Memory B cell (primary cell): ENCODE results near the gene CD81.

ENCODE experiments used
- ATAC-seq: fragments of 150-1000 bp; cut with Tn5 transposase; 2 replicates; pipeline ENCODE4 v1.10.0; 2021; ENCODE audit warnings: low read depth, mild to moderate bottlenecking, moderate library complexity
- DNase-seq, 2 donors: peaks; one replicate each; pipeline ENCODE4 v3.0.0; 2022; ENCODE audit warnings: low spot score in 2 of 2
- H3K27ac Mint-ChIP-seq: one replicate; pipeline ENCODE4 v1.8.0; 2022; ENCODE audit warnings: mild to moderate bottlenecking, moderate library complexity, mixed read lengths
- H3K27me3 Mint-ChIP-seq: one replicate; pipeline ENCODE4 v1.8.0; 2022; ENCODE audit warnings: mixed read lengths
- H3K36me3 Mint-ChIP-seq: one replicate; pipeline ENCODE4 v1.8.0; 2022; ENCODE audit warnings: mild to moderate bottlenecking, mixed read lengths
- H3K4me1 Mint-ChIP-seq: one replicate; pipeline ENCODE4 v1.8.0; 2022; ENCODE audit warnings: mixed read lengths
- H3K4me3 Mint-ChIP-seq: one replicate; pipeline ENCODE4 v1.8.0; 2022; ENCODE audit warnings: mild to moderate bottlenecking, moderate library complexity, mixed read lengths
- H3K9me3 Mint-ChIP-seq: one replicate; pipeline ENCODE4 v1.8.0; 2022; ENCODE audit warnings: mixed read lengths

CD81 gene

DNA sequence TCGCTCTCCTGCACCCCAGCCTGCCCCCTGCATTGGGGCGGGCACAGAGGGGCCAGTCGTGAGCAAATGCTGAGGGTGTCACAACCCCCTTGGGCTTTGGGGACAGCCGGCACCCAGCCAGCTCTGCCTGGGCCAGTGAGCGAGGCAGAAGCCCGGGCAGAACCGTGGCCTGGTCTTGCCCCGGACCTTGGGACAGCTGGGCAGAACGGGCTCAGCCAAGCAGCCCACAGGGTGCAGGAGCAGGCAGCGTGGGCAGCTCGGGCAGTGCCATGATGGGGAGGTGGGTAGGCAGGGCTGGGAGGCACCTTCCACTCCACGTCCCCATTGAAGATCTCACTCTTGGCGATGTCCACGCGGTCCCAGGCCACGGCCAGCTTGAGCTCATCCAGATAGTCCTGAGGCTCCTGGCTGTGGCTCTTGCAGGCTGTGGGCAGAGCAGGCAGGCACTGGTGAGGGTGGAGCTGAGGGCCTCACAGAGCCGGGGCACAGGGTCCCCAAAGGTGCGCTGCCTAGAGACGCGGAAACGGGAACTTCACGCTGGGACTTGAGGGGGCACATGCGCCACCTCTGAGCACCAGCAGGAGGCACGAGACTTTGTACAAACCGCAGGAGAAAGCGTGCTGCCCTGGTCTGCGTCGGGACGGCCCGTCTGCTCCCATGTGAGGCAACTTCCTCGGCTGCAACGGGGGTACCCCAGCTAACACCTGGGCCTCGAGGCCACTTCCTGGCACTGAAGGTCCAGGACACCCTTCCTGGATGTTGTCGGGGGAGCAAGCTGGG is 38.7 kb downstream of the CD81 start:
- DNase-seq: no peak
- no peaks in the 10 kb centered on the region for H3K36me3 Mint-ChIP-seq
- H3K27ac Mint-ChIP-seq: no peak overlapping the region

GRCh38 chr11:2416765-2417164 is 39.7 kb downstream of the CD81 start:
- Mint-ChIP-seq H3K27ac (no peak overlapping the region), H3K27me3 (peaks cover 2% of the 10 kb centered on the region)

More for the DNA sequence above, 38.7 kb downstream of the CD81 start:
- no peak for ATAC-seq
- Mint-ChIP-seq H3K4me3 (no peak overlapping the region), H3K27me3 (peaks cover 4% of the 10 kb centered on the region), H3K4me1 (peaks cover 2% of the 10 kb centered on the region), H3K9me3 (no peaks in the 10 kb centered on the region)

GRCh38 chr11:2417856-2418692 is 41.0 kb downstream of the CD81 start:
- DNase-seq: no peak
- Mint-ChIP-seq H3K4me1 (peaks cover 2% of the 10 kb centered on the region), H3K27ac (no peak overlapping the region), H3K4me3 (no peak overlapping the region), H3K27me3 (peaks cover 3% of the 10 kb centered on the region), H3K36me3 (no peaks in the 10 kb centered on the region), H3K9me3 (no peaks in the 10 kb centered on the region)
- no peak for ATAC-seq

More at GRCh38 chr11:2416765-2417164, 39.7 kb downstream of the CD81 start:
- Mint-ChIP-seq H3K4me1 (peaks cover 2% of the 10 kb centered on the region), H3K9me3 (no peaks in the 10 kb centered on the region), H3K4me3 (no peak overlapping the region), H3K36me3 (no peaks in the 10 kb centered on the region)
- ATAC-seq: no peak
- DNase-seq: no peak

DNA sequence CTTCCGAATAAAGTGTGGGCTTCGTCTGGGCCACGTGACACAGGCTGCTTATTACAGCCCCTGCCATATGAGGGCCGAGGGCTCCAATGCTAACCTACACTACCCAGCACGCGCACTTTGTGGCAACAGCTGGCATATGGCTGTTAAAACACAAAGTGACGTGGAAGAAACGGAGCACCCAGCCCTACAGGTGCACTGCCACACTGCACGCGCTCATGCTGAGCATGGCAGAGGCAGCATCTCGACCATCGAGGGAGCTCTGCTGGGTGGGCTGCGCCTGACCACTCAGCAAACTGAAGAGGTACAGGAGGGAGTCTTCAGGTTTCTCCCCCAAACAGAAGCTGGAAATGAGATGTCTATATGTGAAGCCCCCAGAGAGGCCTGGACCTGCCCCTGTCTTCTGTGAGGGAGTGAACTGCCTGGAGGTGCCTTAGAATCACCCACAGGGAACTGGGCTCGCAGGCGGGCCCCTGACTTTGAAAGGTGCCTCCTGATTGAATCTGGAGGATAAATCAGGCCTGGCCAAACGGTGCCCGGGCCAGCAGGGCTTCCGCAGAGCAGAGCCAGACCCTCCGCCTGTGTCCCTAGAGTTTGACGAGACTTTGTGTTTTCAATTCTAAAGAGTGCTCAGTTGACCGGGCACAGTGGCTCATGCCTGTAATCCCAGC is 41.7 kb downstream of the CD81 start:
- H3K36me3 Mint-ChIP-seq: no peaks in the 10 kb centered on the region
- H3K27me3 Mint-ChIP-seq: peaks cover 5% of the 10 kb centered on the region
- H3K4me3 Mint-ChIP-seq: no peak overlapping the region
- no peak for ATAC-seq
- no peak overlapping the region for H3K27ac Mint-ChIP-seq
- H3K9me3 Mint-ChIP-seq: no peaks in the 10 kb centered on the region
- H3K4me1 Mint-ChIP-seq: peaks cover 2% of the 10 kb centered on the region
- DNase-seq: no peak

DNA sequence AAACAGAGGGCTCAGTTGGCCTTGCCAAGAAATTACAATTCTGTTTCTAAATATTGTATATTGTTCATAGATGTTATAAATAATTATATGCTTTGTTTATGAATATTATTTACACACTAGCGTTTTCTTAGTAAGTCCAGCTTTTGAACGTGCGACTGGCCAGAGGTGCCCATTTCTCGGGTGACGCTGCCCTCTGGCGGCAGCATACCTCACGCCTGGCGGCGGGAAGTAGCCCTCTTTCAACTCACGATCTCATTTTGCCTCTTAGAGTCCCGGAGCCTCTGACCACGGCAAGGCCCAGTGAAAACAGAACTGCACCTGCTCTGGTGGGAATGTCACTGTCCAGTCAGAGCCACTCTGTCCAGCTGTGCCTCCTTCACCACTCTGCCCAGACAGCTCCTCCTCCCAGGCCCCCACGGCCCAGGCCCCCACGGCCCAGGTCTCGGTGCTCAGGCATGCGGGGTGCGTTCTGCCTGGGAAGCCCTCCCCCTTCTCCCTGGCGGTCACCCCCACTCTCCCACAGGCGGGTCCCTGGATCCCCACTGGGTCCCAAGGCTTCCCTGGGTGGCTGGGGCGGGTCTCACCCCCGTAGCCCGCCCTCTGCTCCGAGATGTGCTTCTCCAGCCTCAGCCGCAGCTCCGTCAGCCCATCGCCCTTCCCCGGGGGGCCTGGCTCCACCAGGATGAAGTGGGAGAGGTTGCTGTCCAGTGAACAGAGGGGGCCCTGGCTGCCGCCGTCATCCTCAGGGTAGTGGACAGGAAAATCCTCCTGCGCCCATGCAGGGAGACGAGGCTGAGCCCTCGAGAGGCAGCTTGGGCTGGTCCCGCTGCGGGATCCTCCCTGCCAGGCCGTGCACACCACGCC is 42.8 kb downstream of the CD81 start:
- peaks cover 2% of the 10 kb centered on the region for H3K4me1 Mint-ChIP-seq
- DNase-seq: peak; percentile 56 to 71
- no peaks in the 10 kb centered on the region for H3K36me3 Mint-ChIP-seq
- peaks cover 5% of the 10 kb centered on the region for H3K27me3 Mint-ChIP-seq
- H3K9me3 Mint-ChIP-seq: no peaks in the 10 kb centered on the region
- no peak overlapping the region for H3K4me3 Mint-ChIP-seq
- H3K27ac Mint-ChIP-seq: no peak overlapping the region
- peak; percentile 54 for ATAC-seq

DNA sequence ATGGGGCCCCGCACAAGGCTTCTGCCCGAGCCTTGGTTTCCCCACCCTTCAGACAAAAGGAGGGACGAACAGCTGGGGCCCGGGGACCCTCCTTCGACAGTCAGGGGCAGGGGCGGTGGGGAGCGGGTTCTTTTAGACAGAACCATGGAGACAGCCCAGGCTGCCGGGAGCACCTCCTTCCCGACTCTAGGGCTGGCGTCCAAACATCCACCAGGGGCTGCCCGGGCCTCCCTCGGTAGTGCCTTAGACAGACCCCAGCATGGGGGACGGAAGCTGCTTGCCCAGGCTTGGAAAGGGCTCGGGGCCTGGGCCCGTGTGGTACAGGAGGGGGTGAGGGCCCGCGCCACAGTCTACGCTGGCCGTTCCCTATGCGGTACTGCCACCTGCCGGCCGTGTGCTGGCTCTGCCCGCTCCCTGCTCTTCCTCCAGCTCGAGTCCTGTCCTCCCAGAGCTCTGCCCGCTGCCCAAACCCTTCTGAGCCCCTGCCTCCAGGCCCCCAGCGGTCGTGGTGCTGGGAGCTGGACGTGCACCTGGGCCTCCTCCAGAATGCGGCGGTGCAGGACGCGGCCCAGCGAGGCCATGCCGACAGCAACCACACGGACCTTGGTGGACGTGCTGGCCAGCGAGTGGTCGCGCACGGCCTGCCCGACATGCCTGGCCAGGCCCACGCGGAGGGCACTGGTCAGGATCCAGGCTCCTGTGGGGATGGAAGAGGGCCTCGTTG is 43.6 kb downstream of the CD81 start:
- peaks cover 3% of the 10 kb centered on the region for H3K27me3 Mint-ChIP-seq

GRCh38 chr11:2421226-2421994 is 44.3 kb downstream of the CD81 start:
- DNase-seq (no peak), ATAC-seq (no peak)
- Mint-ChIP-seq H3K36me3 (no peaks in the 10 kb centered on the region), H3K4me3 (no peak overlapping the region), H3K4me1 (no peaks in the 10 kb centered on the region), H3K27ac (no peak overlapping the region), H3K9me3 (no peaks in the 10 kb centered on the region), H3K27me3 (peaks cover 3% of the 10 kb centered on the region)

More for the DNA sequence above, 43.6 kb downstream of the CD81 start:
- no peak overlapping the region for H3K27ac Mint-ChIP-seq
- ATAC-seq (peak; percentile 92), DNase-seq (peak; percentile 72 to 76)
- H3K4me1 Mint-ChIP-seq: no peaks in the 10 kb centered on the region
- no peaks in the 10 kb centered on the region for H3K36me3 Mint-ChIP-seq
- H3K9me3 Mint-ChIP-seq: no peaks in the 10 kb centered on the region
- peak overlapping the region; percentile 14 for H3K4me3 Mint-ChIP-seq

DNA sequence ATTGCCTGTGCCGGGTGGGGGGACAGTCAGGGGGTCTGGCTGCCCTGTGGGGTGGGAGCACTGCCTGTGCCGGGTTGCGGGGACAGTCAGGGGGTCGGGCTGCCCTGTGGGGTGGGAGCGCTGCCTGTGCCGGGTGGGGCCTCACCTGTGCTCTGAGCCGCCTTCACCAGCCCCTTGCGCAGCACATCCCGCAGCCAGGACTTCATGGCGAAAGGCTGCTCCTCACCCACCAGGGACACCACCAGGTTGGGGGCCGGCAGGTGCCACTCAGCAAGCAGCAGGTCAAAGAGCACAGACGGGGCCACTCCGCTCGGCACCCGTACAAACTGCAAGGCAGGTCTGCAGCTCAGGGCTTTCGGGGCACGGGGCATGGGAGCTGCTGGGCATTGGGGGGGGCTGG is 44.9 kb downstream of the CD81 start:
- Mint-ChIP-seq H3K27ac (no peak overlapping the region), H3K4me1 (no peaks in the 10 kb centered on the region), H3K36me3 (no peaks in the 10 kb centered on the region), H3K4me3 (no peak overlapping the region), H3K9me3 (no peaks in the 10 kb centered on the region), H3K27me3 (peaks cover 3% of the 10 kb centered on the region)
- no peak for DNase-seq
- no peak for ATAC-seq

- no peaks in the 10 kb centered on the region for H3K4me1 Mint-ChIP-seq
- DNase-seq: no peak
- no peak for ATAC-seq
- H3K36me3 Mint-ChIP-seq: no peaks in the 10 kb centered on the region
- peaks cover 3% of the 10 kb centered on the region for H3K27me3 Mint-ChIP-seq
- no peak overlapping the region for H3K4me3 Mint-ChIP-seq
- no peaks in the 10 kb centered on the region for H3K9me3 Mint-ChIP-seq
- H3K27ac Mint-ChIP-seq: no peak overlapping the region
Observed at GRCh38 chr11:2422461-2423156, 45.5 kb downstream of the CD81 start.

- Mint-ChIP-seq H3K9me3 (no peaks in the 10 kb centered on the region), H3K27me3 (peaks cover 3% of the 10 kb centered on the region), H3K4me3 (no peak overlapping the region), H3K36me3 (no peaks in the 10 kb centered on the region), H3K4me1 (no peaks in the 10 kb centered on the region), H3K27ac (no peak overlapping the region)
- ATAC-seq (no peak), DNase-seq (no peak)
Observed at GRCh38 chr11:2423157-2424025, 46.3 kb downstream of the CD81 start.

GRCh38 chr11:2424811-2425495 is 47.8 kb downstream of the CD81 start:
- ATAC-seq: no peak
- Mint-ChIP-seq H3K9me3 (no peaks in the 10 kb centered on the region), H3K27me3 (peaks cover 3% of the 10 kb centered on the region), H3K27ac (no peak overlapping the region), H3K4me1 (no peaks in the 10 kb centered on the region), H3K36me3 (no peaks in the 10 kb centered on the region), H3K4me3 (no peak overlapping the region)
- DNase-seq: no peak
